Measurements from ENCODE around the gene CHPT1.

Gene CHPT1

GRCh38 chr12:101750152-101750551 is 52.7 kb downstream of the CHPT1 start:
- DNase-seq (ENCODE audit: extremely low read depth, low read depth), result no peak
- no peak overlapping the region for H3K4me3 ChIP-seq (replicated peaks; ENCODE audit: low read depth, low read length)
- no peak for TF ChIP-seq CTCF (IDR thresholded peaks at IDR 0.05; ENCODE audit: low read depth, low read length, missing control alignments)

GRCh38 chr12:101759396-101760047 is 62.1 kb downstream of the CHPT1 start:
- peak; percentile 67 for TF ChIP-seq CTCF (IDR thresholded peaks at IDR 0.05; ENCODE audit: low read depth, low read length, missing control alignments)
- DNase-seq (ENCODE audit: extremely low read depth, low read depth), result peak; percentile 5
- H3K4me3 ChIP-seq (replicated peaks; ENCODE audit: low read depth, low read length), result no peak overlapping the region

- H3K4me3 ChIP-seq (replicated peaks; ENCODE audit: low read depth, low read length), result no peak overlapping the region
- DNase-seq (ENCODE audit: extremely low read depth, low read depth), result no peak
- TF ChIP-seq CTCF (IDR thresholded peaks at IDR 0.05; ENCODE audit: low read depth, low read length, missing control alignments), result no peak
These were observed 63.9 kb downstream of the CHPT1 start for GRCh38 chr12:101761350-101761749.

- TF ChIP-seq CTCF (IDR thresholded peaks at IDR 0.05; ENCODE audit: low read depth, low read length, missing control alignments), result no peak
- no peak for DNase-seq (ENCODE audit: extremely low read depth, low read depth)
- no peak overlapping the region for H3K4me3 ChIP-seq (replicated peaks; ENCODE audit: low read depth, low read length)
These were observed 64.3 kb downstream of the CHPT1 start for GRCh38 chr12:101761781-101762180.

- no peak overlapping the region for H3K4me3 ChIP-seq (replicated peaks; ENCODE audit: low read depth, low read length)
- no peak for TF ChIP-seq CTCF (IDR thresholded peaks at IDR 0.05; ENCODE audit: low read depth, low read length, missing control alignments)
- no peak for DNase-seq (ENCODE audit: extremely low read depth, low read depth)
These were observed 65.9 kb downstream of the CHPT1 start for GRCh38 chr12:101763246-101763931.

GRCh38 chr12:101764051-101764792 is 66.8 kb downstream of the CHPT1 start:
- TF ChIP-seq CTCF (IDR thresholded peaks at IDR 0.05; ENCODE audit: low read depth, low read length, missing control alignments), result no peak
- no peak for DNase-seq (ENCODE audit: extremely low read depth, low read depth)
- H3K4me3 ChIP-seq (replicated peaks; ENCODE audit: low read depth, low read length), result no peak overlapping the region
